Measurements from ENCODE around the gene FAM199X.
"Not testable (repeated sequence)": the region's sequence is repeated elsewhere in the genome, so short reads cannot be mapped to it uniquely, and the experiment has no call there.

Gene FAM199X

DNA sequence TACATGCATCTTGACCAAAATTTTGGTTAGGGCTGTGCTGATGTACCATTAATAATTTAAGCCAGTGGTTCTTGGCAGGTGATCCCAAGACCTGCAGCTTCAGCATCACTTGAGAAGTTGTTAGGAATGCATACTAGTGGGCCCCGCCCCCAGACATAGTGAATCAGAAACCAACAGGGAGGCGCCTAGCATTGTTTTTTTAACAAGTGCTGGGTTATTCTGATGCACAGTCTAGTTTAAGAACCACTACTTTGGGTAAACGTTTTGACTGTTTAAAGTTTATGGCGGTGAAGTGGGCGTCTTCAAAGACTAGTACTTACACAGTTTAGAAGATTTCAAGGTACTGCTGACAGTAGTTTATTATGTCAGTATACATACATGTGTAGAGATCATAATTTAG, 23.6 kb downstream of the FAM199X start:
- DNase-seq (ENCODE audit: low read depth) = no peak

DNA sequence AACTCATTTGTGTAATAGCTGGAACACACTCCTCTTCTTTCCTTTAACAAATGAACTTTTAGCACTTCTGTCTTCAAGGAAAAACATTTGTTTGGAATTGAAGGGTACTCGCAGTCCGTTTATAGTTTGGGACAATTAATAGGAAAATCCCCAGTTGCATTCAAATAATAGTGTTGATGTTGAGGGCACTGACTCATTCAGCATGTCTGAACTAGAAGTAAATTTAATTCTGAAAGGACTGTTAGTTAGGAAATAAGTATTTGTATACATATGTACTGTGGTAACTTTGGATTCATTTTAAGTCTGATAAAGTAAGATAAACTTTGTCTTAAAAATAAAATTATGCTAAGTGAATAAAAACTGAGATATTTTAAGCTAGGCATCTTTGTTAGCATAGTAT, 27.2 kb downstream of the FAM199X start:
- no peak for DNase-seq (ENCODE audit: low read depth)

- no peak for DNase-seq (ENCODE audit: low read depth)
Measured at GRCh38 chrX:104195013-104195412, 28.8 kb downstream of the FAM199X start.

- peak; percentile 40 for DNase-seq (ENCODE audit: low read depth)
Measured at GRCh38 chrX:104195489-104196084, 29.3 kb downstream of the FAM199X start.

GRCh38 chrX:104205548-104205947, 39.3 kb downstream of the FAM199X start:
- no peak for DNase-seq (ENCODE audit: low read depth)

GRCh38 chrX:104211187-104211586, 44.9 kb downstream of the FAM199X start:
- no peak for DNase-seq (ENCODE audit: low read depth)

GRCh38 chrX:104230060-104230459, 63.8 kb downstream of the FAM199X start:
- not testable (repeated sequence) for DNase-seq (ENCODE audit: low read depth)
